ENCODE data around the gene TMEM182.

Gene TMEM182

GRCh38 chr2:102850888-102851287, 89.1 kb downstream of the TMEM182 start:
- Histone ChIP-seq H3K27ac (ENCODE audit: extremely low read depth, low read depth, low read length) (no peak overlapping the region), H3K4me1 (ENCODE audit: control insufficient read depth, insufficient read depth, low read length) (no peaks in the 10 kb centered on the region), H3K9me3 (ENCODE audit: control insufficient read depth, insufficient read depth, low read depth, low read length) (no peaks in the 10 kb centered on the region), H3K36me3 (ENCODE audit: control insufficient read depth in 2 of 2, insufficient read depth in 1 of 2, low read length in 2 of 2) (no peaks in the 10 kb centered on the region), H3K4me3 (ENCODE audit: low read depth, low read length) (no peak overlapping the region)
- TF ChIP-seq SP3 (tag by site-specific recombination; IDR thresholded peaks at IDR 0.05) = no peak
- no peak for TF ChIP-seq ZFP37 (tag by site-specific recombination; IDR thresholded peaks at IDR 0.05)
- no peak for TF ChIP-seq ZNF169 (tag by site-specific recombination; IDR thresholded peaks at IDR 0.05)
- no peak for TF ChIP-seq ZNF610 (tag by site-specific recombination; IDR thresholded peaks at IDR 0.05; ENCODE audit: borderline replicate concordance)
- no peak for TF ChIP-seq MYNN (tag by site-specific recombination; IDR thresholded peaks at IDR 0.05; ENCODE audit: borderline replicate concordance)
- no peak for TF ChIP-seq ZNF37A (tag by site-specific recombination; IDR thresholded peaks at IDR 0.05)
- no peak for TF ChIP-seq KLF9 (tag by site-specific recombination; IDR thresholded peaks at IDR 0.05; ENCODE audit: low read depth)
- TF ChIP-seq ZNF664 (tag by site-specific recombination; IDR thresholded peaks at IDR 0.05) = no peak
- TF ChIP-seq ZNF140 (tag by site-specific recombination; IDR thresholded peaks at IDR 0.05) = no peak
- no peak for TF ChIP-seq ZNF221 (tag by site-specific recombination; IDR thresholded peaks at IDR 0.05; ENCODE audit: borderline replicate concordance)
- TF ChIP-seq ZXDB (tag by site-specific recombination; IDR thresholded peaks at IDR 0.05) = no peak
- no peak for TF ChIP-seq ZNF133 (tag by site-specific recombination; IDR thresholded peaks at IDR 0.05)
- no peak for TF ChIP-seq ZNF544 (tag by site-specific recombination; IDR thresholded peaks at IDR 0.05)
- no peak for TF ChIP-seq TRIM28 (IDR thresholded peaks at IDR 0.05; ENCODE audit: borderline replicate concordance, low read length)
- no peak for TF ChIP-seq ZNF112 (tag by site-specific recombination; IDR thresholded peaks at IDR 0.05)
- TF ChIP-seq ZNF677 (tag by site-specific recombination; IDR thresholded peaks at IDR 0.05) = no peak
- no peak for TF ChIP-seq ZBTB8A (tag by site-specific recombination; IDR thresholded peaks at IDR 0.05)
- no peak for TF ChIP-seq ZNF548 (tag by site-specific recombination; IDR thresholded peaks at IDR 0.05)
- TF ChIP-seq ZNF768 (tag by site-specific recombination; IDR thresholded peaks at IDR 0.05) = no peak
- ChIA-PET CTCF (interaction anchor here (0.6 to 2.4 kb wide), 2 partner anchors 10 to 12 kb away, joined by 3 to 11 read pairs; no protein-coding TSS in a partner anchor), POLR2A (no interaction called here)

- Histone ChIP-seq H3K27ac (ENCODE audit: extremely low read depth, low read depth, low read length) (no peak overlapping the region), H3K36me3 (ENCODE audit: control insufficient read depth in 2 of 2, insufficient read depth in 1 of 2, low read length in 2 of 2) (no peaks in the 10 kb centered on the region), H3K9me3 (ENCODE audit: control insufficient read depth, insufficient read depth, low read depth, low read length) (no peaks in the 10 kb centered on the region), H3K4me3 (ENCODE audit: low read depth, low read length) (no peak overlapping the region), H3K4me1 (ENCODE audit: control insufficient read depth, insufficient read depth, low read length) (no peaks in the 10 kb centered on the region)
- ChIA-PET POLR2A (no interaction called here), CTCF (interaction anchor here (0.5 to 0.8 kb wide), 3 partner anchors 12 to 181 kb away, joined by 3 to 4 read pairs (median 3); no protein-coding TSS in a partner anchor)
- TF ChIP-seq YY1 (tag by site-specific recombination; IDR thresholded peaks at IDR 0.05) (no peak), ZNF610 (tag by site-specific recombination; IDR thresholded peaks at IDR 0.05; ENCODE audit: borderline replicate concordance) (no peak), ZNF398 (tag by site-specific recombination; IDR thresholded peaks at IDR 0.05) (no peak), ZNF658 (tag by site-specific recombination; IDR thresholded peaks at IDR 0.05) (no peak), PBX3 (CRISPR knock-in tag; IDR thresholded peaks at IDR 0.05) (no peak), ZNF202 (tag by site-specific recombination; IDR thresholded peaks at IDR 0.05; ENCODE audit: borderline replicate concordance) (no peak), ZNF155 (tag by site-specific recombination; IDR thresholded peaks at IDR 0.05) (no peak), ZNF501 (tag by site-specific recombination; IDR thresholded peaks at IDR 0.05) (no peak), ZNF112 (tag by site-specific recombination; IDR thresholded peaks at IDR 0.05) (no peak), ZBTB48 (tag by site-specific recombination; IDR thresholded peaks at IDR 0.05) (no peak), HOXA7 (CRISPR knock-in tag; IDR thresholded peaks at IDR 0.05; ENCODE audit: borderline replicate concordance) (no peak), ZNF354C (tag by site-specific recombination; IDR thresholded peaks at IDR 0.05; ENCODE audit: borderline replicate concordance, low read depth) (no peak), ZNF138 (tag by site-specific recombination; IDR thresholded peaks at IDR 0.05; ENCODE audit: borderline replicate concordance) (no peak), GLI2 (tag by site-specific recombination; IDR thresholded peaks at IDR 0.05; ENCODE audit: borderline replicate concordance, low read depth) (no peak), RBAK (tag by site-specific recombination; IDR thresholded peaks at IDR 0.05) (no peak), ZNF280D (tag by site-specific recombination; IDR thresholded peaks at IDR 0.05) (no peak), ZNF747 (tag by site-specific recombination; IDR thresholded peaks at IDR 0.05) (no peak)
These were observed 91.0 kb downstream of the TMEM182 start for GRCh38 chr2:102852867-102853266.

All from HEK293 (cell line).